ENCODE measurements around the gene MTFR2. TPM values are rescaled to one million over a fixed set of nuclear protein-coding genes. Genes with fewer than 3 reads are reported as not detected.

MTFR2 gene
- total RNA-seq, 4 donors from 2014 or later, result 0.57 to 1.7 TPM; not detected in 2

DNA sequence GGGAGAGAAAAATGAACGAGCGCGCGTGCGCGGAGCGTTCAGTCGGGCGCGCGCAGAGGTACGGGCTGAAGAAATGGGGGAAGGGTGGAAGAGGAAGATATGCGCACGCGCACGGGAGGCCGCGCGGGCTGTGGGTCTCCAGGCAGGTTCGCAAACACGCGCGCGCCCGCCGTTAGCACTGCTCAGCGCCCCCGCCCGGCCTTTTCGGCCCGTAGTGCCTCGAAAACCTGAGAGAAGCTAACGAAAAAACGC is 39.1 kb upstream of the MTFR2 start:
- peak; percentile 97 for DNase-seq (ENCODE audit: extremely low spot score)
- peaks cover 52 to 55% (median 54%) of the 10 kb centered on the region in 4 donors for H3K4me1 ChIP-seq
- H3K9me3 ChIP-seq, result no peaks in the 10 kb centered on the region
- peak in 1 of 2 donors; percentile 66 for TF ChIP-seq POLR2AphosphoS5 (IDR thresholded peaks at IDR 0.05)
- TF ChIP-seq POLR2A (IDR thresholded peaks at IDR 0.05; ENCODE audit: low read depth), result no peak
- no peak for TF ChIP-seq EP300 (IDR thresholded peaks at IDR 0.05)
- H3K27me3 ChIP-seq, result no peaks in the 10 kb centered on the region
- H3K4me3 ChIP-seq, result peak overlapping the region; percentile 82 to 100 (median 89)
- intact Hi-C loops (cut with DNase I), result loop anchor here (5.0 kb wide), 1 partner anchor 37 kb away; the partner anchor contains the start of gene MTFR2
- peak overlapping the region; percentile 99 to 100 (median 100) for H3K27ac ChIP-seq (replicated peaks in 1 of 4)
- no peaks in the 10 kb centered on the region for H3K36me3 ChIP-seq
- WGBS, result 0% methylated on average over 34 of the region's 34 CpGs

DNA sequence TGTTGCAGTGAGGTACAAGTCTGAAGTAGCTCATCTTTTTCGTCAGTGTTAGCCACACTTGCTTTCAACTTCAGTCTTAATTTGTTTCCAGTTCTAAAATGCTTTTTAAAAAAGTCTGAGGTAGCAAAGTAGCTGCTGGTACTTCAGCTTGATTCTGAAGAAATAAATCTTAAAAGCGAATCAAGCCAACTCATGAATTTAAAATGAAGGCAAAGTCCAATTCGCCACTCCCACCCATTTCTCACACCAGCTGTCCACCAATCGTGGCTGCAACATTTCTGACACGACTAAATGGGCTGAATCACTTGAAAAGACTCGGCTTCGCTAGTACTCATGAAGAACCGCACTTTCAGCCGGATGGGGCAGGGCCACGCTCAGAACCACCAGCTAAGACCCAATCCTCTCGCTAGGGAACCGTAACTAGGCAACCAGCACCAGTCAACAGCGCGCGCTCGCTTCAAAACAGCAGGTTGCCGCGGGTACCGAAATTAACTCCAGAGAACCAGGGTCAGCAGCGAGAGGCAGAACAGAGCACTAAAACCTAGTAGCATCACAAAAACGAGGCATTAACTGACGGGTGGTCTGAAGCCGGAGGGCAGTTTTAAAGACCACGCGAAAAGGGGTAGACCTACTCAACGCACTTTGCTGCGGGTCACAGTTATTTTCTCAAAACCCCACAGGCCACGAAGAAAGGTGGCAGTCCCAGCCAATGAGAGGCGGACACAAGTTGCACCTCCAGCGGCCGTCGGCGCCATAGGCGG is 38.6 kb upstream of the MTFR2 start:
- peak overlapping the region; percentile 99 to 100 (median 100) for H3K27ac ChIP-seq (replicated peaks in 1 of 4)
- H3K4me1 ChIP-seq, result peaks cover 54 to 60% (median 59%) of the 10 kb centered on the region in 4 donors
- TF ChIP-seq, protein P1, sequence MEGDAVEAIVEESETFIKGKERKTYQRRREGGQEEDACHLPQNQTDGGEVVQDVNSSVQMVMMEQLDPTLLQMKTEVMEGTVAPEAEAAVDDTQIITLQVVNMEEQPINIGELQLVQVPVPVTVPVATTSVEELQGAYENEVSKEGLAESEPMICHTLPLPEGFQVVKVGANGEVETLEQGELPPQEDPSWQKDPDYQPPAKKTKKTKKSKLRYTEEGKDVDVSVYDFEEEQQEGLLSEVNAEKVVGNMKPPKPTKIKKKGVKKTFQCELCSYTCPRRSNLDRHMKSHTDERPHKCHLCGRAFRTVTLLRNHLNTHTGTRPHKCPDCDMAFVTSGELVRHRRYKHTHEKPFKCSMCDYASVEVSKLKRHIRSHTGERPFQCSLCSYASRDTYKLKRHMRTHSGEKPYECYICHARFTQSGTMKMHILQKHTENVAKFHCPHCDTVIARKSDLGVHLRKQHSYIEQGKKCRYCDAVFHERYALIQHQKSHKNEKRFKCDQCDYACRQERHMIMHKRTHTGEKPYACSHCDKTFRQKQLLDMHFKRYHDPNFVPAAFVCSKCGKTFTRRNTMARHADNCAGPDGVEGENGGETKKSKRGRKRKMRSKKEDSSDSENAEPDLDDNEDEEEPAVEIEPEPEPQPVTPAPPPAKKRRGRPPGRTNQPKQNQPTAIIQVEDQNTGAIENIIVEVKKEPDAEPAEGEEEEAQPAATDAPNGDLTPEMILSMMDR (IDR thresholded peaks at IDR 0.05), result peak in 1 of 3 experiments; percentile 58
- TF ChIP-seq EP300 (IDR thresholded peaks at IDR 0.05) (no peak), POLR2AphosphoS5 (IDR thresholded peaks at IDR 0.05) (no peak), POLR2A (IDR thresholded peaks at IDR 0.05; ENCODE audit: low read depth) (no peak)
- intact Hi-C loops (cut with DNase I), result loop anchor here (5.0 kb wide), 1 partner anchor 36 kb away; the partner anchor contains the start of gene MTFR2
- under 1% methylated on average over 30 of the region's 34 CpGs for WGBS
- H3K36me3 ChIP-seq, result no peaks in the 10 kb centered on the region
- no peaks in the 10 kb centered on the region for H3K9me3 ChIP-seq
- no peaks in the 10 kb centered on the region for H3K27me3 ChIP-seq
- H3K4me3 ChIP-seq, result peak overlapping the region; percentile 82 to 100 (median 89)
- peak; percentile 93 for DNase-seq (ENCODE audit: extremely low spot score)

DNA sequence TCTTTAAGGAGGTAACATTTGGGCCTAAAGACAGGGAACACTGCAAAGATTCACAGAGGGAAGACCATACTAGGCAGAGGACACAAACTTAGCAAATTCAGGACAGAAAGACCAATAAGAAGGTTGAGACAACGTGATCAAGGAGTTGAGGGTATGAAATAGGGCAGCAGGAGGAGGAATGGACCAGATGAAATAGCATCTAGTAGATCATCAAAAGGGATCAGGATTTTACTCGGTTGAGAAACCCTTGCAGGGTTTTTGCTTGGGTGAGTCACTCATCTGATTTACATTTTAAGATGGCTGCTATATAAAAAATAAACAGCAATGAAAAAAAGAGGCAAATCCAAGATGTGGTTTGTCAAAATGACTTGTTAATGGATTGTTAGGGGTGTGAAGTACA is 34.8 kb upstream of the MTFR2 start:
- TF ChIP-seq, protein P1 (IDR thresholded peaks at IDR 0.05), result no peak
- no peak for TF ChIP-seq EP300 (IDR thresholded peaks at IDR 0.05)
- TF ChIP-seq POLR2AphosphoS5 (IDR thresholded peaks at IDR 0.05), result no peak
- TF ChIP-seq POLR2A (IDR thresholded peaks at IDR 0.05; ENCODE audit: low read depth), result no peak
- no peak overlapping the region for H3K4me3 ChIP-seq
- intact Hi-C loops (cut with DNase I), result loop anchor here (5.0 kb wide), 2 partner anchors 32 to 33 kb away; partner anchors contain the start of gene MTFR2
- no peaks in the 10 kb centered on the region for H3K9me3 ChIP-seq
- H3K27ac ChIP-seq (replicated peaks in 1 of 4), result peak overlapping the region in 1 of 4 donors; percentile 4
- H3K27me3 ChIP-seq, result no peaks in the 10 kb centered on the region
- DNase-seq (ENCODE audit: extremely low spot score), result no peak
- peaks cover 81 to 89% (median 86%) of the 10 kb centered on the region in 4 donors for H3K4me1 ChIP-seq
- peaks cover 0 to 8% (median 0%) of the 10 kb centered on the region in 4 donors for H3K36me3 ChIP-seq
- WGBS, result 30% methylated on average over 2 of the region's 2 CpGs

DNA sequence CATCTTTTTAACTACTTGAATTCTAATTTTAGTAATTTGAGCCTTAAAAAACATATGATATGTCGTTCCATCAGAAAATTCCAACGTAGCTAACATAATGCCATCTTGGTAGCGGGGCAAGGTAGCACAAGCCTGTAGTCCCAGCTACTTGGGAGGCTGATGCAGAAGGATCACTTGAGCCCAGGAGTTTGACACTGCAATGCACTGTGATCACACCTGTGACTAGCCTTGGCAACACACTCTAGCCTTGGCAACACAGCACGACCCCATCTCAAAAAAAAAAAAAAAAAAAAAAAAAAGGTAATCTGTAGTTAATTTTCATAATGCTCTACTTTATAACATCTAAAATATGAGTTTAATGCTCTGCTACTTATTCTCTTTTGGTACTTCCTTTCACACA is 32.8 kb upstream of the MTFR2 start:
- intact Hi-C loops (cut with DNase I), result loop anchor here (5.0 kb wide), 1 partner anchor 34 kb away; no protein-coding TSS in a partner anchor
- no peak overlapping the region for H3K27ac ChIP-seq (replicated peaks in 1 of 4)
- H3K9me3 ChIP-seq, result no peaks in the 10 kb centered on the region
- 63% methylated on average over 4 of the region's 4 CpGs for WGBS
- TF ChIP-seq, protein P1 (IDR thresholded peaks at IDR 0.05), result no peak
- TF ChIP-seq POLR2AphosphoS5 (IDR thresholded peaks at IDR 0.05) (no peak), POLR2A (IDR thresholded peaks at IDR 0.05; ENCODE audit: low read depth) (no peak), EP300 (IDR thresholded peaks at IDR 0.05) (no peak)
- peaks cover 79 to 92% (median 86%) of the 10 kb centered on the region in 4 donors for H3K4me1 ChIP-seq
- no peak for DNase-seq (ENCODE audit: extremely low spot score)
- peaks cover 0 to 21% (median 9%) of the 10 kb centered on the region in 4 donors for H3K36me3 ChIP-seq
- H3K27me3 ChIP-seq, result no peaks in the 10 kb centered on the region
- no peak overlapping the region for H3K4me3 ChIP-seq

DNA sequence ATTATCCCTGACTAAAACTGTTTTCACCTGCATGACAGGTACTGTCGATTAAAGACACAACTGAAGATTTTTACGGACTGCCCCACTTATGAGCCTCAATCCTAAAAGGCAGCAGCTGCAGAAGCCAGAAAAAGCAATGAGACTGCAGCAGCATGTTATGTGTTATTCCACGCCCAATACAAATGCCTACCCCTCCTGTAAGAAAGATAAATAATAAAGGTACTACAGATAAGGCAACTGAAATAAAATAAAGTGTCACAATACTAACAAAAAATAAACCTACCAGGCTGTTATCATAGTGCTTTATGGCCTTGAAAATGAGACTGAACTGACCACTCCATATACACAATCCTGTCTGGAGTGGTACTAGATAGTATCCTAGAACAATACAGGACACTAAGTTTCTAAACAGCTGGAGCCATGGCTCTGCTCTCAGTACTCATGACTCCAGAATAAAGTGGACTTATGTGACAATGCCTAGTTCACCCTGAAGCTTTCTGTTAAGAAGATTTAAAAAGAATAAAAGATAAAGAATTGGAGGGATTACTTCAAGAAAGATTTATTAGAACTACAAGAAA is 30.0 kb upstream of the MTFR2 start:
- TF ChIP-seq POLR2AphosphoS5 (IDR thresholded peaks at IDR 0.05), result no peak
- no peak for TF ChIP-seq POLR2A (IDR thresholded peaks at IDR 0.05; ENCODE audit: low read depth)
- no peak for TF ChIP-seq EP300 (IDR thresholded peaks at IDR 0.05)
- TF ChIP-seq, protein P1 (IDR thresholded peaks at IDR 0.05), result no peak
- H3K36me3 ChIP-seq, result peaks cover 4 to 42% (median 27%) of the 10 kb centered on the region in 4 donors
- intact Hi-C loops (cut with DNase I), result loop anchor here (5.0 kb wide), 1 partner anchor 37 kb away; no protein-coding TSS in a partner anchor

More for the DNA sequence above, 30.0 kb upstream of the MTFR2 start:
- DNase-seq (ENCODE audit: extremely low spot score), result no peak
- Histone ChIP-seq H3K4me3 (no peak overlapping the region), H3K4me1 (peaks cover 51 to 70% (median 61%) of the 10 kb centered on the region in 4 donors), H3K9me3 (no peaks in the 10 kb centered on the region), H3K27me3 (no peaks in the 10 kb centered on the region), H3K27ac (replicated peaks in 1 of 4) (no peak overlapping the region)
- WGBS, result 86% methylated on average over 3 of the region's 3 CpGs

Measured in esophagus muscularis mucosa (tissue), 4 donors.